Left renal cortex interstitium (tissue), 4 donors: ENCODE measurements around the gene CYGB. TPM values are rescaled to one million over a fixed set of nuclear protein-coding genes. Genes with fewer than 3 reads are reported as not detected.

Experiments
- DNase-seq, 4 donors: peaks; one replicate each; pipeline ENCODE4 v3.0.0-alpha.2; 2013; ENCODE audit warnings: low read depth in 4 of 4, low spot score in 2 of 4, missing footprints in 1 of 4
- polyA plus RNA-seq, 4 donors: library from polyadenylated mRNA; unstranded; fragments of 120-200 nt; gene quantifications; one replicate each; pipeline ENCODE4 v1.2.1, GENCODE V29; 2013; ENCODE audit not compliant: insufficient read length in 4 of 4

The CYGB gene
- polyA plus RNA-seq: 10 to 100 TPM; 12.2 to 23.4 (median 14.9) TPM

- DNase-seq: no peak
Measured at GRCh38 chr17:76537578-76538280, at the start of gene CYGB. TSS of gene CYGB (minus strand) at chr17:76537709. CDS start at chr17:76537542, 167 bp downstream.

- DNase-seq: no peak
Measured at GRCh38 chr17:76586741-76587487, 49.4 kb upstream of the CYGB start.

- no peak for DNase-seq
Measured at GRCh38 chr17:76585649-76586593, 48.4 kb upstream of the CYGB start, which contains the start of gene ST6GALNAC2. TSS of gene ST6GALNAC2 (minus strand) at chr17:76585860. CDS start at chr17:76585808, 52 bp downstream.

GRCh38 chr17:76585033-76585648 is 47.6 kb upstream of the CYGB start:
- DNase-seq: no peak

GRCh38 chr17:76584427-76585032 is 47.0 kb upstream of the CYGB start:
- DNase-seq: no peak

- DNase-seq: no peak
Measured at GRCh38 chr17:76582660-76583059, 45.2 kb upstream of the CYGB start.

GRCh38 chr17:76581515-76581914 is 44.0 kb upstream of the CYGB start:
- DNase-seq: no peak

GRCh38 chr17:76579281-76579680 is 41.8 kb upstream of the CYGB start:
- no peak for DNase-seq

- DNase-seq: no peak
Measured at GRCh38 chr17:76578376-76578775, 40.9 kb upstream of the CYGB start.

GRCh38 chr17:76577876-76578275 is 40.4 kb upstream of the CYGB start:
- no peak for DNase-seq

- no peak for DNase-seq
Measured at GRCh38 chr17:76576189-76576588, 38.7 kb upstream of the CYGB start.

GRCh38 chr17:76575570-76575969 is 38.1 kb upstream of the CYGB start:
- DNase-seq: no peak

GRCh38 chr17:76574166-76574565 is 36.7 kb upstream of the CYGB start:
- no peak for DNase-seq

- DNase-seq: no peak
Measured at GRCh38 chr17:76573096-76573495, 35.6 kb upstream of the CYGB start.

GRCh38 chr17:76572201-76572910 is 34.8 kb upstream of the CYGB start:
- no peak for DNase-seq

- no peak for DNase-seq
Measured at GRCh38 chr17:76570877-76571471, 33.5 kb upstream of the CYGB start.

GRCh38 chr17:76570457-76570856 is 32.9 kb upstream of the CYGB start:
- no peak for DNase-seq

GRCh38 chr17:76569607-76570279 is 32.2 kb upstream of the CYGB start:
- DNase-seq: no peak
